Measurements from ENCODE around the gene NUMA1.
A peak's percentile ranks its signal among the peaks of the same experiment; 100 is the strongest.

Gene NUMA1

GRCh38 chr11:72080326-72081183, at the start of gene NUMA1, which contains the start of gene LRRC51:
Gene NUMA1, minus strand, starts transcription at chr11:72080542. Its CDS starts 44,599 bp downstream, at chr11:72035943.
Gene LRRC51, plus strand, starts transcription at chr11:72080850. Its CDS starts 8,234 bp downstream, at chr11:72089084.
- peak; percentile 99 for DNase-seq

- no peak for DNase-seq
Measured at GRCh38 chr11:72129381-72129780, 49.0 kb upstream of the NUMA1 start.

GRCh38 chr11:72127923-72128322, 47.6 kb upstream of the NUMA1 start:
- no peak for DNase-seq

- DNase-seq = no peak
Measured at GRCh38 chr11:72125956-72126355, 45.6 kb upstream of the NUMA1 start.

GRCh38 chr11:72124046-72124445, 43.7 kb upstream of the NUMA1 start:
- DNase-seq = no peak

- DNase-seq = no peak
Measured at GRCh38 chr11:72123117-72123653, 42.8 kb upstream of the NUMA1 start.

- no peak for DNase-seq
Measured at GRCh38 chr11:72122607-72123006, 42.3 kb upstream of the NUMA1 start.

- no peak for DNase-seq
Measured at GRCh38 chr11:72120930-72121329, 40.6 kb upstream of the NUMA1 start.

- DNase-seq = no peak
Measured at GRCh38 chr11:72119198-72119597, 38.9 kb upstream of the NUMA1 start.

- DNase-seq = no peak
Measured at GRCh38 chr11:72116019-72116755, 35.8 kb upstream of the NUMA1 start.

- DNase-seq = no peak
Measured at GRCh38 chr11:72114570-72114969, 34.2 kb upstream of the NUMA1 start.

GRCh38 chr11:72112978-72113808, 32.9 kb upstream of the NUMA1 start:
- no peak for DNase-seq

- DNase-seq = peak; percentile 98 to 99
Measured at GRCh38 chr11:72112143-72112977, 32.0 kb upstream of the NUMA1 start, which contains the start of gene ANAPC15. Gene ANAPC15, minus strand, starts transcription at chr11:72112695. Its CDS starts 1,419 bp downstream, at chr11:72111276.

- DNase-seq = no peak
Measured at GRCh38 chr11:72111300-72112142, 31.2 kb upstream of the NUMA1 start.

- DNase-seq = no peak
Measured at GRCh38 chr11:72105888-72106287, 25.5 kb upstream of the NUMA1 start, which contains the start of gene TOMT. Gene TOMT, plus strand, starts transcription at chr11:72105924. Its CDS starts 28 bp downstream, at chr11:72105952.

- DNase-seq = no peak
Measured at GRCh38 chr11:72103754-72104167, 23.4 kb upstream of the NUMA1 start.

GRCh38 chr11:72102946-72103753, 22.8 kb upstream of the NUMA1 start, which contains the start of gene LAMTOR1:
Gene LAMTOR1, minus strand, starts transcription at chr11:72103297. Its CDS starts 73 bp downstream, at chr11:72103224.
- DNase-seq = peak; percentile 98 to 99

- no peak for DNase-seq
Measured at GRCh38 chr11:72102631-72102945, 22.2 kb upstream of the NUMA1 start.

GRCh38 chr11:72102162-72102561, 21.8 kb upstream of the NUMA1 start:
- DNase-seq = no peak

GRCh38 chr11:72100462-72100861, 20.1 kb upstream of the NUMA1 start:
- DNase-seq = no peak
